ENCODE results near the gene TOR2A.
A peak's percentile ranks its signal among the peaks of the same experiment; 100 is the strongest.

The TOR2A gene

DNA sequence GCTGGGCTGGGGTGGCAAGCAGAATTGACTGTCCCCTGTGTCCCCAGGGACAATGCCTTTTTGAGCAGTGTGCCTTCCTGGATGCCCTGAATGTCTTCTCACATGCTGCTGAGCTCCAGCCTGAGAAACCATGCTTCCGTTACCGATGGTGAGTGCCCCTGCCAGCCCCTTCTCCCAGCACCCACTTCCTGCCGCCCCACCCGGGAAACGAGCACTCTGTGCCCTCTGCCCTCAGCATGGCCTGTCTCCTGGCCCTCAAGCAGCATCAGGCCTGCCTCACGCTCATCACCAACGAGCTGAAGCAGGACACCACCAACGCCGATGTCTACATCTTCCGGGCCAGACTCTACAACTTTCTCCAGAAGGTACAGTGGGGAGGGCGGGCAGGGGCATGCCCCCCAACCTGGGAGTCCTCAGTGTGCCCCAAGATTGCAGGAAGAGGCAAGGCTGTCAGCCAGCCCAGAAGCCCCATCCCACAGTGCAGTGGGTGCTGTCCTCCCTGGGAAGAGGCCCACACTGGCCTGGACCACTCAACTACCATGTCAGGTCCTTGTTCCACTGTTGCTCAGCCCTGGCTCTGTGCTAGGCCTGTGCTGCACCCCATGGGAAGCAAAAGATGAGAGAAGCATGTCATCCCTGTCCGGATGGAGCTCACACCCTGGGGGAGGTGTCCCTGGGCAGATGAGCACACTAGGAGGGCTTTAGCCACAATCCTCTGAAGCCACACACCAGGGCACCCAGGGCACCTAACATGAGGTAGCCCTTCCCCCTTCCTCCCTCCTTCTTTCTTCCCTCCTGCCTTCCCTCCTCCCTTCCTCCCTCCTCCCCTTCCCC, 14.8 kb downstream of the TOR2A start:
- DNase-seq (ENCODE audit: low spot score) = no peak

- DNase-seq (ENCODE audit: low spot score) = no peak
Observed at GRCh38 chr9:127717766-127718165, 17.3 kb downstream of the TOR2A start.

- DNase-seq (ENCODE audit: low spot score) = no peak
Observed at GRCh38 chr9:127716412-127716811, 18.7 kb downstream of the TOR2A start.

GRCh38 chr9:127715470-127716337, 19.4 kb downstream of the TOR2A start, which contains the start of the genes PTRH1 and TTC16:
TSS of gene PTRH1 (minus strand) at chr9:127715663. CDS start at chr9:127715639, 24 bp downstream.
TSS of gene TTC16 (plus strand) at chr9:127716079. CDS start at chr9:127716146, 67 bp downstream.
- DNase-seq (ENCODE audit: low spot score) = peak; percentile 99

- no peak for DNase-seq (ENCODE audit: low spot score)
Observed at GRCh38 chr9:127714951-127715469, 20.1 kb downstream of the TOR2A start.

DNA sequence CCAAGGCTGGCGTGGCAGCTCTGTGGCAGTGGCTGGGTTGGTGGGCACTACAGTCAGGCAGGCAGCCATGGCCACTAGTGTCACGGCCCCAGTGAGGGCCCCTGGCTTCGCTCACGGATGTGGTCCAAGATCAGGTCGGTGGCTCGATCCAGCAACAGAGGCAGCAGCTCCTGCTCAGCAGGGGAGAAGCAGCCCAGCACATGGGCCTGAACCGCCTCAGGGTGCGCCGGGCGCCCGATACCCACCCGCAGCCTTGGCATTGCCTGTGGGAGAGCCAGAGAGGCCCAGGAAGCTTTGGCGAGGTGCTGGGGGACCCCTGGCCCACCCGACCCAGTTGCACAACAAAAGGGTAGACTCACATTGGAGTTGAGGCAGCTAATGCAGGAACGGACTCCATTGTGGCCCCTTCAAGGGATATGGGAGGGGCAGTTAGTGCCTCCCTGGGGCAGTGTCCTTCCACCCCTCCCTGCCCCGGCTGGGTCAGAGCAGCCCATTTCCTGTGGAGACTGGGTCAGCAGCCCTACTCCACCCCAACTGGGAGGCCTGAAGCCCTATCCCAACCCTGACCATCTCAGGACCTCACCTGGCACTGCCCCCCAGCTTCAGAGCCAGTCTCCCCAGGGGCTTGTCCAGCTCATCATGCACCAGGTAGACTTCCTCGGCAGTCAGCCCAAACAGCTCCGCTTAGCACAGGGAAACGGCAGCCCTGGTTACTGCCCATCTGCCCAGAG, 20.9 kb downstream of the TOR2A start:
- DNase-seq (ENCODE audit: low spot score) = no peak

DNA sequence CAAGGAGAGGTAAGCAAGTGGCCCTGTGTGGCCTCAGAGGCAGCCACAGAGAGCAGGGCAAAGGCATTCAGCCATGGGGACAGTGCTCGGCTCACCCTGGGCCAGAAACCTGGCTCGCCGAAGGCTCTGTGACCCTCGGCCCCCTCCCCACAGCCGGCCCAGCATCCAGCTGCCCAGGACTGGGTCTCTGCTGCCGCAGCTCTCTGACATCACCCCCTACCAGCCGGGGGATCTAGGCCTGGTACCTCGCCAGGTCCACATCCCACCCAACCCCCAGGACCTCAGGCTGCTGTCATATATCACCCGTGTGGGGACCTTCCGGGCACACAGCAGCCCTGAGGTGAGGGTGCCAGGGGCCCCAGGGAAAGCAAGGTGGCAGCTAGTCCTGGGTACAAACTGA, 22.2 kb downstream of the TOR2A start:
- no peak for DNase-seq (ENCODE audit: low spot score)

DNA sequence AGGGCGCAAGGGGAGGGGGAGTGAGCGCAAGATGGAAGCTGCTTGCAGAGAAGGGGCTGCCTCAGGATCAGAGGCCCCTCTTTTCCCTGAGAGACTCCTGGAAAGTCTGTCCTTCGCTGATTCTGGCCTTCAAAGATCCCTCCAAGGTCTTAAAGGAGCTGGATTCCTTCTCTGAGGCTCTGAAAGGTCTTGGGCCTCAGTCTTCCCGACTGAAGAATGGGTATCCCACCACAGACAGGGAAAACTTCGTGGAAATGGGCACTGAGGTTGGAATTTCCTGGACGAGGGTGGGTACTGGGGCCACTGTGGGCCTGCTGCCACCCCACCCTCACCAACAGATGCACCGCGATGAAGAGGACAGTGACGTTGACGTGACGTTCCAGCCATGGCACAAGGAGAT, 22.7 kb downstream of the TOR2A start:
- no peak for DNase-seq (ENCODE audit: low spot score)

DNA sequence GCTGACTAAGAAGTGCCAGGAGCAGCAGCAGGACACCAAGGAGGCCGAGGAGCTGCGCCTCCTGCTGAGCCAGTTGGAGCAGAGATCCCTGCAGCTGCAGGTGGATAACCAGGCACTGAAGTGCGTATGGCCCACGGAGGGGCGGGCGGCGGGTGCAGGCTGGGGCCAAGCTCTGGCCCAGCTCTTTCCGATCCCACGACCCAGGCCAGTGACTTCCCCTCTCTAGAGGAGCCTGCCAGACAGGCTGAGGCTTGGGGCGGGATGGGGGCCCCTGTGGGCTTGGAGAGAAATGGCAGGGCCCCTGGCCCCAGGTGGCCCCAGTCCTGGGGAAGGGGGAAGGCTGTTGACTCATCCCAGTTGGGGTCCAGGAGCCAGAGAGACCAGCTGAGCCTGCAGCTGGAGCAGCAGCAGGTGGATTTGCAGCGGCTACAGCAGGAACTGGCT, 23.2 kb downstream of the TOR2A start:
- no peak for DNase-seq (ENCODE audit: low spot score)

DNA sequence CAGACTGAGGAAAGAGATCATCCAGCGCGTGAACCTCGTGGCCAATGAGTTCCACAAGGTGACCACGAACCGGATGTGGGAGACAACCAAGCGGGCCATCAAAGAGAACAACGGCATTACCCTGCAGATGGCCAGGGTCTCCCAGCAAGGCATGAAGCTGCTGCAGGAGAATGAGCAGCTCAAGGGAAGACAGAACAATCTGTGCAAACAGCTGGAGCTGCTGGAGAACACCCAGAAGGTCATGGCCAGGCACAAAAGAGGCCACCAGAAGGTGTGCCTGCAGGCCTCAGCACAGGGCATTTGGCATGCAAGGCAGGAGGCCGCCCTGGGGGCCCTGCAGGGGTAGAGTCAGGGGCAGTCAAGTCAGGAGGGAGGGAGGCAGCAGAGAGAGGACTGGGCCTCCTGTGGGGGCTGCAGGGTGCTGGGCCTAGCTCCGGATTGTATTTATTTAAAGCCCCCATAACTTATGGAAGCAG, 23.8 kb downstream of the TOR2A start:
- no peak for DNase-seq (ENCODE audit: low spot score)

- no peak for DNase-seq (ENCODE audit: low spot score)
Observed at GRCh38 chr9:127710204-127710783, 24.8 kb downstream of the TOR2A start.

GRCh38 chr9:127708952-127709587, 26.0 kb downstream of the TOR2A start:
- DNase-seq (ENCODE audit: low spot score) = no peak

DNA sequence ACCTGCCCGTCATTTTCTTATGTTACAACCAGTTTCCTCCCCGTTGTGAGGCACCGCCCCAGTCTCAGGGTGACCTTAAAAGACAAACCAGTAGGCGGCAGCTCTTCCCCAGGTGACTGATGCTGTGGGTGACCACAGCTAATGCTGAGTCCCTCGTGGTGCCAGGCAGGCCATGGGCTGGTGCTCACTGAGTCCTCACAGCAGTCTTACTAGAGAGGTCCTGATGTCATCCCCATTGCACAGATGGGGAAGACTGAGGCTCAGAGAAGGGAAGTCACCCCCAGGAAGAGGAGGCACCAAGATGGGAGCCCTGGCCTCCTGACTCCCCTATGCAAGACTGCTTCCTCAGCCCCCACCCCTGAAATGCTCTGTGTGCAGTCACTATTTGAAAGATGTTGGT, 27.3 kb downstream of the TOR2A start:
- DNase-seq (ENCODE audit: low spot score) = no peak

- no peak for DNase-seq (ENCODE audit: low spot score)
Observed at GRCh38 chr9:127706836-127707241, 28.3 kb downstream of the TOR2A start, which contains the start of gene CFAP157. TSS of gene CFAP157 (plus strand) at chr9:127706988. CDS start at chr9:127707032, 44 bp downstream.

DNA sequence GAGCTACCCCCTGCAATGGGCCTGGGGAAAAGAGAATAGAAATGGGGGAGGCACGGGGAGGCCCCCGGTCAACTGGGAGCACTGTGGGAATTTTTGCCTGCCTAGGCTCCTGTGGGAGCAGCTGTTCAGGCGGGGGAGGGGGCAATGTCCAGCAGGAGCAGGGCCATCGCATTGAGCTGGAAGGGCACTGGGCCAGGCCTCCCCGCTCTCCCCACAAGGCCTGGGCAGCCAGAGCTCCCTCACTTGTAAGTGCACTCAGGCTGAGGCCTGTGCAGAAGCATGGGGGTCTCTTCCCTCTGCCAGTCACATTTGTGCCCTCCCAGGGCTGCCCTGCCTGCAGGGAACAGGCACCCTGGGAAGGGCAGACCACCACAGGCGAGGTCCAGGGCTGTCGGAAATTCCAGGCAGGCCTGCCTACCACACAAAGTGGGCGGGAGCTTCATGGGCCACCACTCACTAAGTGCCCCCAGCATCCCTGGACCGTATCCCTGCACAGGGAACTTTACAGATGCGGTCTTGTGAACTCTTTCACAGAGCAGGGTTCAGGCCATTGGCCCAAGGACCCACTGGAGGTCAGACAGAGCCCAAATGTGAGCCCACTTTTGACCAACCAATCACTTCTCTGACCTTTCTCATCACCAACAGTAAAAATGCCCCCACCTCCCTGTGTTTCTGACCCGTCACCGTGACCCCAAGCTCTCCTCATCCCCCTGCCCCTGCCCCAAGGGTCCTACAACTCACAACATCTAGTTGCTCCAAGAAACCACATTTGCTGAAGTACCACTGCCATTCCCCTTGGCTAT, 29.3 kb downstream of the TOR2A start:
- DNase-seq (ENCODE audit: low spot score) = no peak

GRCh38 chr9:127703289-127703946, 31.7 kb downstream of the TOR2A start:
- no peak for DNase-seq (ENCODE audit: low spot score)

DNA sequence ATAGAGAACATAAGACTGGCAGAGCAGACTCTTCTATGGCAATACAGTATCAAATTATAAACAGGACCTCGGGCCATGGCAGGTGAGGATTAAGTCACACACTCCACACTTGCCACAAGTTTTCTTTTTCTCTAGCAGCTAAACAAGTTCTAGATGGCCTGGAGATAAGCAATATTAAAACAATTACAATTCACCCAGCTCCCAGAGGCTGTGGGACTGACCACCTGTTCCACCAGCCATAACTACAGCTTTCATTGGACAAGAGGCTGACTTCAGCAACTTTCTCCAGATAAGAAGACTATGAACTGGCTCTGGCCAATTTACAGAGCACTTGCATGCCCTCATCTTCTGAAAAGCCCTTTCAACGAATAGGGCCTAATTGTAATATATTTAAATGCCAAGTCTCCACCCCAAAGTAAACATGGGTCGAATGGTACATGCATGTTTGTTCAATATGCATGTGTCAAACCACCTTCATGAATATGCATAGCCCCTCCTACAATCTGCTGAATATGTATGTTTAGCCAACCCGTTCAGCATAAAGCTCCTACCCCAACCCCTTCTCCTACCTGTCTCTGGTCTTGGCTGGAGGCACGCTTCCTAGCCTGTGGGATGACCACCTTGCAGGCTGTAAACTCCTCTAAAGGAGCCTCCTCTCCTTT, 34.4 kb downstream of the TOR2A start:
- no peak for DNase-seq (ENCODE audit: low spot score)

DNA sequence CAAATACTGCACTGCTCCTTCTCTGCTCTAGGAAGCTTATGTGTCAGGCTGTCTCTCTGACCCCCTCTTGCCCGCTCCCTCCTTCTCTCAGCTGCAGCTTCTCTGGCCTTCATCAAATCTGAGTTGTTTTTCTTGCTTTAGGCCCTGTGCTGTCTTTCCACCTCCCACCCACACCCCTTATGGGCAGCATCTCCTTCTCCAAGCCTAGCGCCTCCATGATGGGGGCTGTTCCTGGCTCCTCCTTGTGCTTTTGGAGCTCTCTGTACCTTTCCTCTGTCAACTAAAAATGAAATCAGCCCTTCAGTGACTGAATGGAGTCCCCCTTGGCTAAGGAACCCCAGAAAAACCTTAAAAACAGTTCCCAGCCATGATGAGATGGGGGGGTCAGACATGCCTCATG, 35.0 kb downstream of the TOR2A start:
- DNase-seq (ENCODE audit: low spot score) = no peak

Measured in left forelimb (tissue), 1 donor.